IMR-90 (cell line): ENCODE results near the gene OVOL1. TPM values are rescaled to one million over a fixed set of nuclear protein-coding genes. Genes with fewer than 3 reads are reported as not detected.

ENCODE experiments used
- ATAC-seq: fragments of 200-7000 bp; cut with Tn5 transposase; 2 replicates; pipeline ENCODE4 v1.9.1; 2020; ENCODE audit warnings: low read depth, mild to moderate bottlenecking, moderate library complexity
- BruUV-seq: library from RNA; stranded (reverse); fragments of 400-500 nt; replicated peaks from 2 replicates; lab custom pipeline; 2021; lab: Mats Ljungman, UMichigan
- CTCF ChIA-PET: fragments of 300-600 bp; formaldehyde crosslinking; extraction: SDS; loops from one replicate; lab custom pipeline; 2021; ENCODE audit warnings: antibody characterized with exemption; lab: Yijun Ruan, JAX
- POLR2A ChIA-PET: fragments of 300-600 bp; sonication (Branson Sonifier 250); formaldehyde crosslinking; loops from one replicate; lab custom pipeline; 2022; ENCODE audit warnings: antibody characterized with exemption; ENCODE audit not compliant: unreplicated experiment; lab: Charles Lee
- DNase-seq: peaks from one replicate; pipeline ENCODE4 v3.0.0; 2013
- H2AFZ ChIP-seq: replicated peaks from 2 replicates; pipeline ENCODE3; 2013; ENCODE audit warnings: low read length, mild to moderate bottlenecking; ENCODE audit not compliant: poor library complexity
- H2AK5ac ChIP-seq: 2 replicates; pipeline ENCODE4 v1.6.1; 2013; ENCODE audit warnings: low read depth, low read length, inconsistent platforms
- H2AK9ac ChIP-seq: replicated peaks from 2 replicates; pipeline ENCODE3; 2013; ENCODE audit warnings: mild to moderate bottlenecking, low read depth, low read length, moderate library complexity; ENCODE audit not compliant: poor library complexity
- H2BK120ac ChIP-seq: 2 replicates; pipeline ENCODE4 v1.6.1; 2013; ENCODE audit warnings: low read depth, low read length, inconsistent platforms
- H2BK15ac ChIP-seq: 3 replicates; pipeline ENCODE4 v1.6.1; 2013; ENCODE audit warnings: low read depth, low read length, inconsistent platforms
- H2BK20ac ChIP-seq: 2 replicates; pipeline ENCODE4 v1.6.1; 2013; ENCODE audit warnings: low read depth, mild to moderate bottlenecking, inconsistent platforms, low read length, moderate library complexity
- H2BK5ac ChIP-seq: 2 replicates; pipeline ENCODE4 v1.6.1; 2013; ENCODE audit warnings: mild to moderate bottlenecking, low read depth, low read length, inconsistent platforms; ENCODE audit not compliant: poor library complexity, severe bottlenecking
- H3K14ac ChIP-seq: replicated peaks from 2 replicates; pipeline ENCODE4 v1.6.1; 2013; ENCODE audit warnings: low read depth, low read length, inconsistent platforms
- H3K18ac ChIP-seq: 2 replicates; pipeline ENCODE4 v1.6.1; 2013; ENCODE audit warnings: low read depth, low read length, control low read depth
- H3K23ac ChIP-seq: 2 replicates; pipeline ENCODE4 v1.6.1; 2013; ENCODE audit warnings: low read depth, low read length, inconsistent platforms
- H3K27ac ChIP-seq: 2 replicates; pipeline ENCODE4 v1.5.1; 2013; ENCODE audit warnings: mild to moderate bottlenecking, control low read depth, low read length; ENCODE audit not compliant: insufficient read depth
- H3K27me3 ChIP-seq: 2 replicates; pipeline ENCODE4 v1.6.1; 2013; ENCODE audit warnings: low read length; ENCODE audit not compliant: control insufficient read depth, insufficient read depth
- H3K36me3 ChIP-seq: 2 replicates; pipeline ENCODE4 v1.6.1; 2013; ENCODE audit warnings: low read length, mixed read lengths; ENCODE audit not compliant: control insufficient read depth, insufficient read depth
- H3K4ac ChIP-seq: 2 replicates; pipeline ENCODE4 v1.6.1; 2013; ENCODE audit warnings: low read depth, low read length, inconsistent platforms
- H3K4me1 ChIP-seq: 2 replicates; pipeline ENCODE4 v1.6.1; 2013; ENCODE audit warnings: low read length, mixed read lengths; ENCODE audit not compliant: control insufficient read depth, insufficient read depth
- H3K4me2 ChIP-seq: 2 replicates; pipeline ENCODE4 v1.6.1; 2013; ENCODE audit warnings: low read depth, mild to moderate bottlenecking, control low read depth, low read length, moderate library complexity
- H3K4me3 ChIP-seq: 2 replicates; pipeline ENCODE4 v1.5.1; 2013; ENCODE audit warnings: low read depth, mild to moderate bottlenecking, control low read depth, low read length, moderate library complexity; ENCODE audit not compliant: insufficient read depth
- H3K56ac ChIP-seq: 2 replicates; pipeline ENCODE4 v1.6.1; 2013; ENCODE audit warnings: low read length, inconsistent platforms; ENCODE audit not compliant: insufficient read depth; ENCODE audit errors: extremely low read depth
- H3K79me1 ChIP-seq, 2 experiments: 2 replicates each; pipeline ENCODE4 v1.6.1; 2013; ENCODE audit warnings: low read length in 2 of 2, inconsistent platforms in 1 of 2, low read depth in 1 of 2
- H3K9ac ChIP-seq: 2 replicates; pipeline ENCODE4 v1.6.1; 2013; ENCODE audit warnings: low read depth, low read length, control low read depth
- H3K9me1 ChIP-seq: 2 replicates; pipeline ENCODE4 v1.6.1; 2013; ENCODE audit warnings: low read length, inconsistent platforms; ENCODE audit not compliant: insufficient read depth
- H3K9me3 ChIP-seq: 2 replicates; pipeline ENCODE4 v1.6.1; 2013; ENCODE audit warnings: low read length; ENCODE audit not compliant: control insufficient read depth, insufficient read depth
- H4K20me1 ChIP-seq: 2 replicates; pipeline ENCODE4 v1.6.1; 2013; ENCODE audit warnings: low read length, inconsistent platforms; ENCODE audit not compliant: insufficient read depth
- H4K5ac ChIP-seq: 2 replicates; pipeline ENCODE4 v1.6.1; 2013; ENCODE audit warnings: mild to moderate bottlenecking, low read depth, low read length, control low read depth
- H4K8ac ChIP-seq, 2 experiments: 2 replicates each; pipeline ENCODE4 v1.6.1; 2013; ENCODE audit warnings: low read depth in 2 of 2, low read length in 2 of 2, control low read depth in 1 of 2, inconsistent platforms in 1 of 2
- H4K91ac ChIP-seq: 2 replicates; pipeline ENCODE4 v1.6.1; 2013; ENCODE audit warnings: low read depth, low read length, inconsistent platforms; ENCODE audit not compliant: insufficient read depth
- BHLHE40 ChIP-seq: fragments of 150-350 bp; IDR thresholded peaks from 2 replicates; pipeline ENCODE4 v1.6.1; 2016; ENCODE audit warnings: mild to moderate bottlenecking, low read depth, low read length
- MAFK ChIP-seq: IDR thresholded peaks from 2 replicates; pipeline ENCODE4 v1.6.1; 2012; ENCODE audit warnings: low read depth, low read length, improper control_type of control experiment
- RCOR1 ChIP-seq: IDR thresholded peaks from 2 replicates; pipeline ENCODE4 v1.6.1; 2012; ENCODE audit warnings: mild to moderate bottlenecking, low read length, improper control_type of control experiment; ENCODE audit not compliant: insufficient replicate concordance
- RFX5 ChIP-seq: IDR thresholded peaks from 2 replicates; pipeline ENCODE4 v1.8.0; 2012; ENCODE audit warnings: low read depth, mild to moderate bottlenecking, low read length, moderate library complexity
- whole genome bisulfite sequencing, 2 experiments: methylation state at CpG; one replicate each; pipeline versions ENCODE4 v1.1.5 to v1.1.7; 2013; ENCODE audit warnings: missing lambda C conversion rate in 2 of 2; ENCODE audit not compliant: insufficient read length in 1 of 2; ENCODE audit errors: extremely low coverage in 2 of 2; 5-methylcytosine and 5-hydroxymethylcytosine counted together
- dilution Hi-C: fragments of 300-500 bp; cut with HindIII; formaldehyde crosslinking; loops from one replicate; pipeline ENCODE4 v1.14.3; 2018; ENCODE audit warnings: low sequenced_read_pairs; ENCODE audit not compliant: unreplicated experiment
- in situ Hi-C: fragments of 300-500 bp; cut with MboI; formaldehyde crosslinking; loops from 3 replicates; pipeline ENCODE4 v1.14.3; 2019; ENCODE audit warnings: low sequenced_read_pairs, inconsistent platforms, mixed read lengths
- intact Hi-C: fragments of 100-400 bp; cut with micrococcal nuclease; formaldehyde crosslinking; loops from 2 replicates; pipeline ENCODE4 v1.10.0; 2022
- polyA plus RNA-seq, 3 experiments: library from polyadenylated mRNA; depleted of rRNA; stranded (reverse); fragments of >200 nt; gene quantifications; 2 replicates each; pipeline ENCODE4 v1.2.3, GENCODE V29; 2012; ENCODE audit warnings: low replicate concordance in 1 of 3
- total RNA-seq: library from RNA; depleted of rRNA; stranded (reverse); fragments of >200 nt; gene quantifications from 2 replicates; pipeline ENCODE4 v1.2.3, GENCODE V29; 2012
- TF ChIP-seq, protein P1 (sequence below): fragments of 150-350 bp; IDR thresholded peaks from 2 replicates; pipeline ENCODE4 v1.6.1; 2016; ENCODE audit warnings: low read depth, mild to moderate bottlenecking, low read length, moderate library complexity, borderline replicate concordance

The OVOL1 gene
- total and polyA plus RNA-seq, 2 of the 4 experiments (the other 2 are of a cell fraction) = not detected

DNA sequence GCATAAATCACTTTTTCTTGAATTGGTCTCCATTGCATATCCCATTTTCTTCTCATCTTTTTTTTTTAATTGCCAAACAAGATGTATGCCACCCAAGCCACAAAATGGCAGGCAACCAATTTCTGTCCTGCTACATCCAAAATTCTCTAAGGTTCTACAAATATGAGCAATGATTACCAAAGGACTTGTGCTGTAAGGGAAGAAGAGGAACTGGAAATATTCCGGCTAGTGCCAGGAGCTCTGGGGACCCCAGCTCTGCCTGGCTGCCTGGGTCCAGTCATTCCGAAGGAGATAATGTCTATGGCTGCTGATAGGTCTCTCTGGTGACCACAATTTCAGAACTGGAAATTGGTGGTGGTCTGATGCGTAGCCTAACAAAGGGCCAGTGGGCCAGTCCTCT, 29.8 kb downstream of the OVOL1 start:
- no peaks in the 10 kb centered on the region; a peak in 1 of 4 replicates for H3K79me1 ChIP-seq
- no peaks in the 10 kb centered on the region for H3K9me3 ChIP-seq
- no peak overlapping the region for H2BK20ac ChIP-seq
- no peaks in the 10 kb centered on the region for H4K20me1 ChIP-seq
- in situ Hi-C loops = loop anchor here (5.0 kb wide), 1 partner anchor 104 kb away; the partner anchor contains the start of gene KAT5
- ATAC-seq = no peak
- no peak overlapping the region for H2BK5ac ChIP-seq
- TF ChIP-seq MAFK (no peak), RCOR1 (no peak), RFX5 (no peak), BHLHE40 (no peak)
- TF ChIP-seq, protein P1, sequence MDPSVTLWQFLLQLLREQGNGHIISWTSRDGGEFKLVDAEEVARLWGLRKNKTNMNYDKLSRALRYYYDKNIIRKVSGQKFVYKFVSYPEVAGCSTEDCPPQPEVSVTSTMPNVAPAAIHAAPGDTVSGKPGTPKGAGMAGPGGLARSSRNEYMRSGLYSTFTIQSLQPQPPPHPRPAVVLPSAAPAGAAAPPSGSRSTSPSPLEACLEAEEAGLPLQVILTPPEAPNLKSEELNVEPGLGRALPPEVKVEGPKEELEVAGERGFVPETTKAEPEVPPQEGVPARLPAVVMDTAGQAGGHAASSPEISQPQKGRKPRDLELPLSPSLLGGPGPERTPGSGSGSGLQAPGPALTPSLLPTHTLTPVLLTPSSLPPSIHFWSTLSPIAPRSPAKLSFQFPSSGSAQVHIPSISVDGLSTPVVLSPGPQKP = no peak
- peaks cover 14% of the 10 kb centered on the region for H3K27me3 ChIP-seq
- H4K8ac ChIP-seq = no peak overlapping the region
- CTCF ChIA-PET = interaction anchor here (0.6 to 3.0 kb wide), 4 partner anchors 29 to 105 kb away, joined by 3 to 23 read pairs (median 8); partner anchors contain the start of gene KAT5
- WGBS, 2 experiments = no CpG with 5 or more reads among the region's 3 CpGs
- H3K56ac ChIP-seq = no peak overlapping the region
- no peak overlapping the region for H4K91ac ChIP-seq
- no peak overlapping the region for H4K5ac ChIP-seq
- DNase-seq = no peak
- no peak overlapping the region for H3K27ac ChIP-seq
- no peak overlapping the region for H2AK5ac ChIP-seq
- no peaks in the 10 kb centered on the region for H3K9me1 ChIP-seq
- H3K4me1 ChIP-seq = no peaks in the 10 kb centered on the region
- POLR2A ChIA-PET = no interaction called here
- H3K9ac ChIP-seq = no peak overlapping the region
- no peak overlapping the region for H3K18ac ChIP-seq
- no peak overlapping the region for H3K4me2 ChIP-seq
- no peak overlapping the region for H2BK120ac ChIP-seq
- H3K4me3 ChIP-seq = no peak overlapping the region
- no peak overlapping the region for H3K14ac ChIP-seq
- no peak overlapping the region for H3K4ac ChIP-seq
- no peak overlapping the region for H2BK15ac ChIP-seq
- no TSS peak for BruUV-seq
- intact Hi-C loops = loop anchor here (1.0 to 5.0 kb wide), 2 partner anchors 49 to 110 kb away; no protein-coding TSS in a partner anchor
- no peak overlapping the region for H2AK9ac ChIP-seq
- no peaks in the 10 kb centered on the region for H3K36me3 ChIP-seq
- no peak overlapping the region for H2AFZ ChIP-seq
- no peak overlapping the region for H3K23ac ChIP-seq
- dilution Hi-C loops = no loop called here
